ENCODE results near the gene PLXNC1.

Gene PLXNC1

DNA sequence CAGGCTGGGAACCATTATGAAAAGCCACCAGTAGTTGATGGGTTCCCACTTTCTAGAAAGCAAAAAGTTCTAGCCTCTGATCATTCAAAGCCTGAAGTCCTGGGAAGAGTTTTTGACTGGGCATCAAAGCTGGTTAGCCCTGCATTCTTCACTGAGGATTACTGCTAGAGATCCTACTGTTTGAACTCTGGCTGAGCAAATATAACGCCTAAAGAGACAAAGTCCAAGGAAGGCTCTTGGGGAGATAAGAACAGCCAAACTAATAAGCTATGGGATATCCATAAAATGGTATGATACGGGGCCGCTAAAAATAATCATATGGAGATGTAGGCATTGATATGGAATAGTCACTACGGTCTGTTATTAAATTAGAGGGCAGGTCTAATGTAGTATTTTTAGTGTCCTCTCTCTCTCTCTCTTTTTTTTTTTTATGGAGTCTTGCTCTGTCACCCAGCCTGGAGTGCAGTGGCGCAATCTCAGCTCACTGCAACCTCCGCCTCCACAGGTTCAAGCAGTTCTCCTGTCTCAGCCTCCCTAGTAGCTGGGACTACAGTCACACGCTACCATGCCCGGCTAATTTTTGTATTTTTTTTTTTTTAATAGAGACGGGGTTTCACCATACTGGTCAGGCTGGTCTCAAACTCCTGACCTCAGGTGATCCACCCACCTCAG is 35.5 kb downstream of the PLXNC1 start:
- no peak for DNase-seq

DNA sequence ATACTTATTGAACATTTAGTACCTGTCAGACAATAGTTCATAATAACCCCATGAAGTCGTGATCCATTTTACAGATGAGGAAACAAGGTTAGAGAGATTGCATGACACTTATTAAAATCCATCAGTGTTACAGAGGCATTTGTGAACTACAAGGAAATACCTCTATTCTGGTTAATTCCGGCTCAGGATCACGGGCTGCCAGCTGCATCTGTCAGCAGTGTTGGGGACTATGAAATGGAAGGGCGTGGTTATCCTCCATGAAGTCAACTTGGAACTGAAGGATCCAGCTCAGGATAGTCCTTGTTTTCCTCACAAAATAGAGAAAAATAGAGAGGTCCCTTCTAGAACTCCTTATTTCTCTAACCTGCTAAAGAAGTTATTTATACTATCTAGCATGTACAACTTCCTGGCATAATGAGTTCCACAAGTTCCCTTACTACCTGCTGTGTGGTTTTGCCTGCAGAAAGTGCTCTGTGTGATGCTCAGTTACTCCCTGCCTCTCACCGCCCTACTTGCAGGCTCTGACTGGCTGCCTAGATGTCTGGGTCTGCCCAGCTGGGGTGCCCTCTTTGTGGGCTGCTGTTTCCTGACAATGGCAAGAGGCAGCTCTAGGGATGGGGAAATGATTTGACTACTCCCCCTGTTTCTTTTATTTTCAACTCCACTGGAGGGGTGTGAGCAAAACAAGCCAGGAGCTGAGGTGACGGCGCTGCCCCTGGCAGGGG is 36.8 kb downstream of the PLXNC1 start:
- peak; percentile 48 for DNase-seq

DNA sequence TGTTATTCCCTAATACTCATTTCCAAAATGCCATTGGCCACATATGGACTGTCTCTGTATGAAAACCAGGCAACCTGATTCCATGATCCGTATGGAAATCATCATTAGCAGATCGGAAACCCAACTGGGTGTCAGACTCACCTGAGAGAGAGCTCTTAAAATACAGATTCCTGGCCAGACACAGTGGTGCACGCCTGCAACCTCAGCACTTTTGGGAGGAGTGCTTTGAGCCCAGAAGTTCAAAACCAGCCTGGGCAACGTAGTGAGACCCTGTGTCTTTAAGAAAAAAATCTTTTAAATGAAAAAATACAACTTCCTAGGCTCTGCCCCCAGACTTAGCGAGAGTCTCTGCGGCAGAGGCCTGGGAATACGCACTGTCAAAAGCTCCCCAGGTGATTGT is 37.4 kb downstream of the PLXNC1 start:
- DNase-seq = peak; percentile 85

DNA sequence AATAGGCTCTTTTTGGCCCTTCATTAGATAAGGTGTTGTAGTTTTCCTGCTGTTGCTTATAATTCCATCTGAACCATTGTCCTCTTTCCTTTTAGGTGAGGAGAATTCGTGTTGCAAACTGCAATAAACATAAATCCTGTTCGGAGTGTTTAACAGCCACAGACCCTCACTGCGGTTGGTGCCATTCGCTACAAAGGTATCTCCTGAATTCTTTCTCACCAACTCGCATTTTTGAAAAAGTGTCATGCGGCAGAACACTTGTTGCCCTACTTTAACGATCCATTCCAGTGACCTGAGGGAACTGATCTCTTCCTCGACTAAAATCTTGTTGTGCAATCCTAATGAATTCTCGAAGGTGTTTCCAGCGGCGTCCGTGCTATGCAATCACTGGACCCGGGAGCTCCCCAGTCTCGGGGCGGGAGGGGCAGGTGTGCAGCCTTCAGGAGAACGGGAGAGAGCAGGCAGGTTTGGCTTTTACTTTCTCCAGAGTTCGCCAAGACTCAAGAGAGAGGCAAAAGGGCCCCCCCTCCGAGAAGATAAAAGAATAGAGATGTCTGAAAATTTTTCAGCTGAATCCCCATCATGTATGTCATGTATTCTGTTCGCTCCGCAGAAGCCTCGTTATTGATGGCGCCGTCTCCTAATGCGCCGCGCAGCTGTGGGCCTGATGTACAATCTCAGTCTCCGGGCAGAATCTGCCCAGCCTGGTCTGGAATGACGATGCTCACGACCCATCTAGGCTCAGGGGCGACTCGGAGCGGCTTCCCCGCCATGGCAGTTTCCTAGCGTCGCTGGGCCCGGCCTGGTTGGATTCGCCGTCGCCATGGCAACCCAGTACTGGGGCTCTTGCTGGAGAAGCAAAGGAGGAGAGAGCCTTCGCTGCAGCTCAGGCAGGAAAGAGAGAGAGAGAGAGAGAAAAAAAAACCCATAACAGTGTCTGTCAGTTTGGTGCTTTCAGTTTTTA is 38.2 kb downstream of the PLXNC1 start:
- DNase-seq = peak; percentile 83

GRCh38 chr12:94187361-94187760 is 39.0 kb downstream of the PLXNC1 start:
- peak; percentile 31 for DNase-seq

DNA sequence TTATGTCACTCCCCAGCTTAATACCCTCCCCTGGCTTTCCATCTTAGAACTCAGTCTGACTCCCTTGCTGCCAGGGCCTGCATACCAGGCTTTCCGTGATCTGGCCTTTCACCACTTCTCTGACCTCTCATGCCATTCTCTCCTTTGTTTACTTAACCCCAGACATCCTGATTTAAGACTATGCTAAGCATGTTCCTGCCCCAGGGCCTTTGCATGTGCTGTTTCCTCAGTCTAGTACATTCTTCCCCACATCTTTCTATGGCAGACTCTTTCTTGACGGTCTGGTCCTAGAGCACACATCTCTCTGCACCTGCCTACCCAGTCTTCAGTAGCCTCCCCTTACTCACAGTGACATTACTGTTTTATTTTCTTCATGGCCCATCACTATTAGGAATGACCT is 42.2 kb downstream of the PLXNC1 start:
- DNase-seq = no peak

DNA sequence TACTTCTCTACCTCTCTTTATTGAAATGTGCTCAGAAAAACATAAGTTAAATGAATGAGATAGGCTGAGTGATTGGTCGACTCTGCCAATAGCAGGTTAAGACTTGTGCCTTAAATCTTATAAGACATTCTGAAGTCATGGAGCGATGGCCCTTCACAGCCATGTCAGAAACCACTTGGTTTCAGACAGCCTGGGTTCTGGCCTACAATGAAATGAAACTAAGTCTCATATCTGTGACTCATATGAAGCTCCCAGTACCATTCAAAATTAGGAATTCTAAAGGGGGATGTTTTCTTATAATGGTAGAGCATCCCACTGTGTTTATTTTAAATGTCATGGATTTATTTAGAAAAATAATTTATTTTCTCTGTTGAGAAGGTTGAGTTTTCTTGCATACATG is 42.6 kb downstream of the PLXNC1 start:
- DNase-seq = no peak

DNA sequence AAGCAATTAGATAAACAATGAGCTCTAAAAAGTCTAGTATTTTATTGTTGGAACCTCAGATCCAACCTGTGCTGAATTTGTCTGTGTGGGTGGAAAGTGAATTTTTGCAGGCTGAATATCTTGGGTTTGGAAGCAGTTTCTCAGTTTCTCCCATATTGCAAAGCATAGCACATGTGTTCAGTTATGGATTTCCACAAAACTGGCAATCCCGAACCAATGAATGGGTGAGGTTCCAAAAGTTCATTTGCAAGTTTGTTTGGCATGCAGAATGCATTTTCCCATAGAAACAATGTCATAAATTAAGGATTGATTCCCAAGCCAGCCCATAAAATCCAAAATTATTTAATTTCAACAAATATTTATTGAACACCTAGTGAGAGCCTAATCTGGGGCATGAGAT is 43.4 kb downstream of the PLXNC1 start:
- DNase-seq = no peak

- no peak for DNase-seq
These were observed 44.1 kb downstream of the PLXNC1 start for GRCh38 chr12:94192506-94192905.

- no peak for DNase-seq
These were observed 44.8 kb downstream of the PLXNC1 start for GRCh38 chr12:94193168-94193567.

GRCh38 chr12:94195483-94195882 is 47.1 kb downstream of the PLXNC1 start:
- no peak for DNase-seq

- no peak for DNase-seq
These were observed 50.1 kb downstream of the PLXNC1 start for GRCh38 chr12:94198469-94198868.

GRCh38 chr12:94198872-94199271 is 50.5 kb downstream of the PLXNC1 start:
- no peak for DNase-seq

GRCh38 chr12:94200069-94200468 is 51.7 kb downstream of the PLXNC1 start:
- DNase-seq = no peak

DNA sequence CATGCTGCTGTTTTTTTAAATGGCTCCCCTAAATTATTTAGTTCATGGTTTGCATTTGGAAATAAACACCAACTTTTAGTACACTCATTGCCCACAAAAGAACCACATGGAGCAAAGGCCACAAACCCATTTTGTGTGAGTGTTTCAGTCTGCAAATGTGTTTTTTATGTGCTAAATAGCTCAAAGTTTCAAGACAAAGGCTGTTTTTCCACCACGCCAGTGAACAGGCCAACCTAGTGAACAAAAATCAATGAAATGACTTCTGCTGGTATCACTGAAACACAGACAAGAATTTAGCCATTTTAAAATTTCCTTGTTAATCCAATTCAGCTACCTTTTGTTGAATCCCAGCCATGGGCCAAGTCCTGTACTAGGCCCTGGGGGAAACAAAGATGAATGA is 52.3 kb downstream of the PLXNC1 start:
- no peak for DNase-seq

DNA sequence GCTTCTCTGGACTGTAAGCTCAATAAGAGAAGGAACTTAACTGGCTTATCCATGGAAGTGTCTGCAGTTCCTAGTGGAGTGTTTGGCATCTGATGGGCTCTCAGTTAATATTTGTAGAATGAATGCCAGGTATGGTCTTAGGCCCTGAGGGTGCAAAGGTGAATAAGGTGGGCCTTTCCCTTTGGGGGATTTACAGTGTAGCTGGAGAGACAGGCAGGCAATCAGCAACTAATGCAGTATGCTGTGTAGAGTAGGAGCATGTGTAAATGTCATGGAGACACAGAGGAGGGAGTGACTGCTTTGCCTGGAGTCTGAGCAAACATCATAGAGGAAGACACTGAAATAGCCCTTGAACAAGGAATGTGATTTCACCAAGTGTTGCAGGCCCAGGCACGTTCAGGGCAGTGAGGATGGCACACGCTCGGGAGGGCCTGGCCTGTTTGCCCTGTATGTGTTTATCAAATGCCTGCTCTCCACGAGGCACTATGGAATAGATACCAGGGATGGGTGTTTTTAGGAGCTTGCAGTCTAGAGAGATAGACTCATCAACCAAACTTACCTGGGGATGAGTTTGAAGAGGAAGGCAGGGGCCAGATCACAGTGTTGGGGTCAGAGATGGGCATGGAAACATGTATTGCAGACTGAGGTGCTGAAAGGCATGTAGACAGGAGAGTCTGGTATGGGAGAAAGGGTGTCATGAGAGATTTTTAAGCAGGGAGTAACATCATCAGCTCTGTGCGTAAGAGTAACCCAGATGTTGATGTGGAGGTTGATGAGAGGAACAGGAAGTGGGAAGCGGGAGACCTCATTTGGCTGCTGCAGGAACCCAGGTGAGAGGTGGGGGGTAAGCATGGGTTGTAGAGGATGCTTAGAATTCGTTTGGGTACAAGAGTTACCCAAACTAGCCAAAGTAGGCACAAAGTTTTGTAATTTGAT is 54.1 kb downstream of the PLXNC1 start:
- DNase-seq = peak; percentile 63

- DNase-seq = no peak
These were observed 54.8 kb downstream of the PLXNC1 start for GRCh38 chr12:94203181-94203546.

DNA sequence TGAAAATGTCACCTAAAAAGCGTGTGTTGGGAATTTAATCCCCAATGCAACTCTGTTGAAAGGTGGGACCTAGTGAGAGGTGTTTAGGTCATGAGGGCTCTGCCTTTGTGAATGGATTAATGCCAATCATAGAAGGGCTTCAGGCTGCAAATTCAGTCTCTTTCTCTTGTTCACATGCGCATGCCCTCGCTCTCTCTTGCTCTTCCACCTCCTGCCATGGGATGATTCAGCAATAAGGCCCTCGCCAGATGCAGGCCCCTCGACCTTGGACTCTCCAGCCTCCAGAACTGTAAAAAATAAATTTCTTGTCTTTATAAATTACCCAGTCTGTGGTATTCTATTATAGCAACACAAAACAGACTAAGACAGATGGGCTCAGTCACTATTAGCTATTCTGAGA is 55.4 kb downstream of the PLXNC1 start:
- no peak for DNase-seq

DNA sequence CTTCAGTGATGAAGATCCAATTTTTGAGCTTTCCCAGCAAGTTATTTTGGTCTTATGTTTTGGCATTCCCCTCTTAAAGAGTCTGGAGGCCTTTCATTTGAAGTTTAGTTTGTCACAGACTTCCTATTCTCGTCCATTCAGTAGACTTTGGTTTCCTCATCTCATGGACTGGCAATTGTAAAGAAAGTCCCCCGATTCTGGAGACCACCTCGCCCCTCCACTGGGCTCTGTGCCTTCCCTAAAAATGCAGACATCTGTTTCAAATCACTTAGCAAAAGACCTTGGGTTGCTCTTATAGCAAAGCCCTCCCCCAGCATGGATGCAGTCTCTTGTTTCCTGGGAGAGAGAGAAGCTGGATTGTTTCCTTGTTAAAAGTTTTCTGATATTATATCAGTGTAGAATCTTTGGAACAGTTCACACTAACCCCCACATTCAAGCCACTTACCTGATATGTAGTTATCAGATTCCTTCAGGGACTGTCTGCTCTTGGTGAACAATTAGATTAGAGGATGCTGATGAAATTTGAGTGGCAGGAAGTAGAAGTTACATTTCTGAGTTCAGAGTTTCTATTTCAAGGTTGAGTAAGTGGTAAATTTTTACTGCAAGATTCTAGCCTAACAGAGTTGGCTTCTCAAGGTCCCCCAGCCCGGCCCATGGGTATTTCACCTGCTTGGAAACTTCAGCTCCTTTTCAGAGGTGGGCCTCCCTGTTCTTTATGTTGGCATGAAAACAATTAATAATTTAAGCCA is 56.3 kb downstream of the PLXNC1 start:
- DNase-seq = no peak

DNA sequence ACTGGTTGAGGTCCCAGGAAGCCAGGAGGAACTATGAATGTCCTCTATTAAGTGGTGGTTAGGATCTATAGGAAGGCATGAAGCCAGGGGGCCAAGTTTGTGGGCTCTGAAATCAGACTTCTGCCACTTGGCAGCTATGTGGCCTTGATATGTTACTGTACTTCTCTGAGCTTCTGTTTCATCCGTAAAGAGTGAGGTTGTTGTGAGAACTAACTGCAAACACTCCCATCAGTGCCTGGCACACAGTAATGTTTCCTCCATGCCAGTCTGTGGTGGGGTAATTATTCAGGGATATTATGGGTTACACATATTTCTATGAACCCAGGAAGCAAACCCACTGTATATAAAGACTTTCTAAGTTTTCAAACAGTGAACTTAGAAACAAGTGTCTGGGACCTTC is 57.4 kb downstream of the PLXNC1 start:
- DNase-seq = no peak

GRCh38 chr12:94206886-94207285 is 58.5 kb downstream of the PLXNC1 start:
- peak; percentile 25 for DNase-seq

GRCh38 chr12:94207467-94207848 is 59.1 kb downstream of the PLXNC1 start:
- DNase-seq = no peak
